A549 (cell line): ENCODE measurements around the gene NXF1.

ENCODE experiments used
- CBX2 ChIP-seq: fragments of 200-600 bp; sonication (generic); IDR thresholded peaks from 2 replicates; pipeline ENCODE4 v1.6.1; 2016; ENCODE audit warnings: low read depth, mild to moderate bottlenecking, borderline replicate concordance
- CHD2 ChIP-seq: fragments of 150-350 bp; IDR thresholded peaks from 2 replicates; pipeline ENCODE4 v1.6.1; 2014; ENCODE audit warnings: low read length; ENCODE audit not compliant: partially characterized antibody
- EP300 ChIP-seq, 2 experiments: fragments of >200 bp; sonication (Bioruptor Twin); formaldehyde crosslinking; IDR thresholded peaks; 2 replicates in 1 of 2; 3 replicates in 1 of 2; pipeline ENCODE4 v1.6.1; 2016 to 2017
- ESRRA ChIP-seq: fragments of 150-350 bp; IDR thresholded peaks from 2 replicates; pipeline ENCODE4 v1.6.1; 2014; ENCODE audit warnings: mild to moderate bottlenecking, low read length, borderline replicate concordance
- FOSL2 ChIP-seq, 2 experiments: fragments of 450-650 bp in 1 of 2; fragments of >200 bp in 1 of 2; sonication (Bioruptor Twin) in 1 of 2; formaldehyde crosslinking; IDR thresholded peaks; 2 replicates each; pipeline versions ENCODE4 v1.5.0 to v1.6.1; 2016 to 2020; ENCODE audit warnings: mild to moderate bottlenecking in 1 of 2, moderate library complexity in 1 of 2
- MAFK ChIP-seq: fragments of 450-650 bp; IDR thresholded peaks from 2 replicates; pipeline ENCODE4 v1.6.1; 2014; ENCODE audit not compliant: partially characterized antibody
- POLR2AphosphoS2 ChIP-seq: conservative IDR thresholded peaks from 2 replicates; pipeline ENCODE4 v1.6.1; 2012; ENCODE audit warnings: low read length, improper control_type of control experiment, inconsistent platforms
- RARB ChIP-seq: fragments of 250-450 bp; sonication (Bioruptor Pico); IDR thresholded peaks from 2 replicates; pipeline ENCODE4 v1.8.0; 2021; ENCODE audit warnings: mild to moderate bottlenecking, moderate library complexity
- RCOR1 ChIP-seq: fragments of 150-350 bp; IDR thresholded peaks from 2 replicates; pipeline ENCODE4 v1.6.1; 2014; ENCODE audit warnings: antibody characterized with exemption, low read length, low read depth
- ZC3H11A ChIP-seq: fragments of 450-650 bp; IDR thresholded peaks from 2 replicates; pipeline ENCODE4 v1.6.1; 2014; ENCODE audit warnings: antibody characterized with exemption, mild to moderate bottlenecking
- ZNF302 ChIP-seq: fragments of 250-450 bp; sonication (Bioruptor Pico); IDR thresholded peaks from 2 replicates; pipeline ENCODE4 v1.9.0; 2021; ENCODE audit warnings: inconsistent platforms, mild to moderate bottlenecking, moderate library complexity
- TF ChIP-seq, protein P1 (sequence below): fragments of >200 bp; sonication (Bioruptor Twin); formaldehyde crosslinking; IDR thresholded peaks from 3 replicates; pipeline ENCODE4 v1.5.1; 2016

DNA sequence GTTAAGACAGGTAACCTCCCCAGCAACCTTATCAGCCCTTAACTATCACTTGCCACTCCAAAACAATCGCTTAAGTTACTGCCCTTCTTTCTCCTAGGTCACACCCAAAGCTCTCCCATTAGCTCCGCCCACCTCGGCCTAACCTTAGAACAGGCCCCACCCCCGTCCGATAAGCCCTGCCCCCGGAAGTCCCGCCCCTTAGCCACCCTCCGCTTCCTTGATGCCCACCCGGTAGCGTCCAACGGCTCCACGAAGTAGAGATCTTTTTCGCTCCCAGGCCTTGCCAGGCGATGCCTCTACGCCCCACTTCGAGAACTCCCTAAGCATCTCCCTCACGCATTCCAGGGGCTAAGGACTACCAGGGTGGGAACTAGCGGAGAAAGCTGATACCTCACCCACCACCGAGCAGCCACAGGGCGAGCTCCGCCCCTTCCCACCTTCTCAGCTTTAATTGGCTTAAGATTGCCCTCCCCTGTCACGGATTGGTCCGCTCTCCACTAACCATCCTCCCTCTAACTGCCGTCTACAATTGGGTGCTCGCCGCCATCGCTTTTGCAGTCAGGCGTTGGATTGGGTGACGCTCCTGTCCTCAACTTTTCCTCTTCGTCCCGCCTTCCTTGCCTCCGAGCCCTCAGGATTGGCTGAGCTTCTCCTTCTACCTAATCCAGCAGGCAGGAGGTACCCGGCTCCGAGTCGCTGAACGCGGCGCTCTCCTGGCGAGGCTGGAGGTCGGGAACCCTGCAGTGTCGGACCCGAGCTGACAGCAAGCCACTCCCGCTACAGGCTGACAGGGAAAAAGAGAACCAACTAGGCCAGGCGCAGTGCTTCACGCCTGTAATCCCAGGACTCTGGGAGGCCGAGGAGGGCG, 51.3 kb downstream of the NXF1 start, which contains the start of gene ZBTB3:
- TF ChIP-seq, protein P1, sequence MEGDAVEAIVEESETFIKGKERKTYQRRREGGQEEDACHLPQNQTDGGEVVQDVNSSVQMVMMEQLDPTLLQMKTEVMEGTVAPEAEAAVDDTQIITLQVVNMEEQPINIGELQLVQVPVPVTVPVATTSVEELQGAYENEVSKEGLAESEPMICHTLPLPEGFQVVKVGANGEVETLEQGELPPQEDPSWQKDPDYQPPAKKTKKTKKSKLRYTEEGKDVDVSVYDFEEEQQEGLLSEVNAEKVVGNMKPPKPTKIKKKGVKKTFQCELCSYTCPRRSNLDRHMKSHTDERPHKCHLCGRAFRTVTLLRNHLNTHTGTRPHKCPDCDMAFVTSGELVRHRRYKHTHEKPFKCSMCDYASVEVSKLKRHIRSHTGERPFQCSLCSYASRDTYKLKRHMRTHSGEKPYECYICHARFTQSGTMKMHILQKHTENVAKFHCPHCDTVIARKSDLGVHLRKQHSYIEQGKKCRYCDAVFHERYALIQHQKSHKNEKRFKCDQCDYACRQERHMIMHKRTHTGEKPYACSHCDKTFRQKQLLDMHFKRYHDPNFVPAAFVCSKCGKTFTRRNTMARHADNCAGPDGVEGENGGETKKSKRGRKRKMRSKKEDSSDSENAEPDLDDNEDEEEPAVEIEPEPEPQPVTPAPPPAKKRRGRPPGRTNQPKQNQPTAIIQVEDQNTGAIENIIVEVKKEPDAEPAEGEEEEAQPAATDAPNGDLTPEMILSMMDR, result no peak
- TF ChIP-seq POLR2AphosphoS2 (no peak), ZNF302 (CRISPR knock-in tag) (no peak), EP300 (IDR thresholded peaks at IDR 0.05) (no peak), RARB (CRISPR knock-in tag) (no peak), CHD2 (no peak), CBX2 (no peak), RCOR1 (no peak), FOSL2 (IDR thresholded peaks at IDR 0.05) (no peak), FOSL2 (CRISPR knock-in tag; IDR thresholded peaks at IDR 0.05) (no peak), MAFK (no peak), ZC3H11A (no peak), ESRRA (no peak)
